ENCODE results near the gene WRAP73.

Gene WRAP73

GRCh38 chr1:3669971-3670431 lies 20.1 kb upstream of the WRAP73 start:
- no peak for TF ChIP-seq CTCF (IDR thresholded peaks at IDR 0.05; ENCODE audit: low read depth, low read length, missing control alignments)
- in situ Hi-C loops (cut with HindIII; ENCODE audit: low sequenced_read_pairs): no loop called here
- DNase-seq (ENCODE audit: low read depth): no peak
- H3K4me3 ChIP-seq (ENCODE audit: low read depth, low read length): no peak overlapping the region

GRCh38 chr1:3669421-3669821 lies 19.5 kb upstream of the WRAP73 start:
- DNase-seq (ENCODE audit: low read depth): no peak
- no peak for TF ChIP-seq CTCF (IDR thresholded peaks at IDR 0.05; ENCODE audit: low read depth, low read length, missing control alignments)
- H3K4me3 ChIP-seq (ENCODE audit: low read depth, low read length): no peak overlapping the region
- in situ Hi-C loops (cut with HindIII; ENCODE audit: low sequenced_read_pairs): no loop called here

DNA sequence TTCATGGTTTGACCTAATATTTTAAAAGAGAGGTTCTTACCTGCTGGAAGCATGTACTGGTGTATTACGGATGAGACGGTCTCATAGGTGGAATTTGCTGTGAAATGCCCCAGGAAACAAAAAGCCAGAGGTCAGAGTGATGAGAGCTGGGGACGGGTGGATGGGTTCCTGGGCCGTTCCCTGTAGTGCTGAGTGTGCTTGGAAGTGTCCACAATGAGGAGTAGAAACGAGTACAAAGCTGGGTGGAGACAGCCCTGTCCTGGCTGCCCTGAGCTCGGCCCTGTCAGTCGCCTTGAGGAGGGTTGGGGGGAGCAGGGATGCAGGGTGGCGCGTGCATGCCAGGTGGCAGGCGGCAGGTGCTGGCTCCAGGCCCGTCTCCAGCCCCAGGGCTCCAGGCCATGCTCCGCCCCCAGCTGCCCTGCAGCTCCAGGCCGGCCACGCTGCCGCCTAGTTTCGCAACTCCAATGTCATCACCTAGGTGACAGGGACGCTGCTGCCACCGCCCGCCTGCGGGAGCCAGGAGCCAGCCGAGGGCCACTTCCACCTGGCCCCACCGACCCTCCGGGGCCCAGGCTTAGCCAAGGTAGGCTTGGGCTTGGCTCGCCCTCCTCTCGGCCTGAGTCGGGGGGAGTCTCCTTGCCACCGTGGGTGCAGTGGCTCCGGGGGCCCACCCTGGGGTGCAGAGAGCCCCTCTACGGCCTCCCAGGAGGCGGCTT lies 18.8 kb upstream of the WRAP73 start:
- H3K4me3 ChIP-seq (ENCODE audit: low read depth, low read length): no peak overlapping the region
- in situ Hi-C loops (cut with HindIII; ENCODE audit: low sequenced_read_pairs): no loop called here
- no peak for DNase-seq (ENCODE audit: low read depth)
- no peak for TF ChIP-seq CTCF (IDR thresholded peaks at IDR 0.05; ENCODE audit: low read depth, low read length, missing control alignments)

- TF ChIP-seq CTCF (IDR thresholded peaks at IDR 0.05; ENCODE audit: low read depth, low read length, missing control alignments): no peak
- in situ Hi-C loops (cut with HindIII; ENCODE audit: low sequenced_read_pairs): no loop called here
- no peak overlapping the region for H3K4me3 ChIP-seq (ENCODE audit: low read depth, low read length)
- no peak for DNase-seq (ENCODE audit: low read depth)
These were observed 18.2 kb upstream of the WRAP73 start for GRCh38 chr1:3668148-3668547.

DNA sequence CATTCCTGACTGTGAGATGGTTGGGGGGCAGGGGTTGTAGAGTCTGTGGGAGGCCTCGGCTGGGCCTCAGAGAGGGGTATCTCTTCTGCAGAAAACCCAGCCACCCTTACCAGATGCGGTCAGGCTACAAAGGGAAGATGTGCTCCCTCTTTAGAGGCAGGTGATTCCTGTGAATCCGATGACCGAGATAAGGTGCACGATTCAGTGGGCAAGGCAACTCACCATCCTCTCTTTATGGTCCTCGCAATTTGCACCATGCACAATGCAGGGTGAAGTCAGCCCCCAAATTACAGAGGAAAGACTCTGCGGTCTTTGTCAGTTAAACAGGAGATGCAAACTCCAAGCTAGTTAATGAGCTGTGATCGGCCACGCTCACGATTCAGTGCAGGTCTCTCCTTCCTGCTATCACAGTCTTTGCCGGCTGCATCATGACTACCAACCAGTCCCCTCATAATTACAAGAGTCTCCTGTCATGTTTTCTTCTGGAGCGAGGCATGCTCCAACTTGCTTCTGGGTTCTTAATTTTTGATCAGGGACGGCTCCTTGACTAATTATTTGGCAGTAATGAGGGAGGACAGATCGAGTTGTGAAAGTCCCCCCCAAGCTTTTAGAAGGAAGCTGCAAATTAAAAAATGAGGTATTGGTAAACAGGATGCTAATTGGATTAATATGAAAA lies 14.9 kb upstream of the WRAP73 start:
- in situ Hi-C loops (cut with HindIII; ENCODE audit: low sequenced_read_pairs): no loop called here
- no peak for DNase-seq (ENCODE audit: low read depth)
- no peak overlapping the region for H3K4me3 ChIP-seq (ENCODE audit: low read depth, low read length)
- TF ChIP-seq CTCF (IDR thresholded peaks at IDR 0.05; ENCODE audit: low read depth, low read length, missing control alignments): no peak

DNA sequence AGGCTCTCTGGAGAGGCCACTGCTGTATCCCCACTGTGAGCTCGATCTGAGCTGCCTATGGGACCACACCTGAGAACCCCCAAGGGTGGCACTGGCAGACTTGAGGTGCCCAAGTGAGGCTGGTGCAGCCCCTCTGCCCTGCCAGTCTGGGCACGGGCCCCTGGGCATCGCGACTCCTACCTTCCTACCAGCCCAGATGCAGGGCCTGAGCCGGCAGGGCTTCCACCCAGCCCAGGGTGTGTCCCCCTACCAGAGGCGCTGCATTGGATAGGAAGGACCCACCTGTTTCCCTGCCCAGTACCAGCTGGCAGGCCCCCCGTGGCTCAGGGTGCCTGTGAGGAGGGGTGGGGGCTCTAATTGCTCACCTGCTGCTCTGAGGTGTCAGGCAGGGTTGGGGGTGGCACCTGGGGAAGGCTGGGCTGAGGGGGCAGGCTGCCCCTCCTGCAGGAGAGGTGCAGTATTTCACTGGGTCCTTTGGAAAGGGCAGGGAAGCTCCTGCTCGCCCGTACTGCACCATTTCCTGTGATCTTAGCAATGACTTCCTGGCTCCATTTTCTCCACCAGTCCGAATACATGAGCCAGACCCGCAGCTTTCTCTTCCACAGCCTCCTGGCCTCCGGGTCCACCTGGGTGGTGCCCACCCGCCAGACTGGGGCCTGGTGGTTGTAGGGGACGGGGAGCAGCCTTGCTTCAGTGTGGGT lies 14.2 kb upstream of the WRAP73 start:
- no peak for TF ChIP-seq CTCF (IDR thresholded peaks at IDR 0.05; ENCODE audit: low read depth, low read length, missing control alignments)
- DNase-seq (ENCODE audit: low read depth): no peak
- H3K4me3 ChIP-seq (ENCODE audit: low read depth, low read length): no peak overlapping the region
- in situ Hi-C loops (cut with HindIII; ENCODE audit: low sequenced_read_pairs): no loop called here
